GM12865 (cell line): ENCODE measurements around the gene DAZAP1.

Experiments used
- DNase-seq: peaks from one replicate; pipeline ENCODE4 v3.0.0; 2010; ENCODE audit warnings: low read depth
- H3K4me3 ChIP-seq: 2 replicates; pipeline ENCODE4 v1.5.1; 2011; ENCODE audit warnings: mild to moderate bottlenecking, low read depth, low read length, control low read depth
- CTCF ChIP-seq: IDR thresholded peaks from 2 replicates; pipeline ENCODE4 v1.5.1; 2011; ENCODE audit warnings: low read length, control low read depth, low read depth, inconsistent platforms; ENCODE audit not compliant: insufficient read depth; ENCODE audit errors: missing control alignments

The DAZAP1 gene

GRCh38 chr19:1364070-1364704 is 43.2 kb upstream of the DAZAP1 start:
- DNase-seq: no peak
- no peak overlapping the region for H3K4me3 ChIP-seq
- TF ChIP-seq CTCF: no peak

- DNase-seq: no peak
- TF ChIP-seq CTCF: no peak
- no peak overlapping the region for H3K4me3 ChIP-seq
These were observed 41.8 kb upstream of the DAZAP1 start for GRCh38 chr19:1365319-1366269.

- no peak overlapping the region for H3K4me3 ChIP-seq
- TF ChIP-seq CTCF: no peak
- DNase-seq: no peak
These were observed 41.1 kb upstream of the DAZAP1 start for GRCh38 chr19:1366296-1366695.

GRCh38 chr19:1366899-1367870 is 40.2 kb upstream of the DAZAP1 start:
- TF ChIP-seq CTCF: no peak
- DNase-seq: no peak
- H3K4me3 ChIP-seq: no peak overlapping the region

GRCh38 chr19:1369214-1369805 is 38.1 kb upstream of the DAZAP1 start:
- TF ChIP-seq CTCF: no peak
- DNase-seq: no peak
- no peak overlapping the region for H3K4me3 ChIP-seq
